HG03378 (cell line): ENCODE results near the gene PTBP1.

ENCODE experiments used
- ATAC-seq: cut with Tn5 transposase; IDR thresholded peaks from one replicate; pipeline ENCODE4 v1.9.1; 2021; ENCODE audit warnings: mild to moderate bottlenecking, moderate library complexity; ENCODE audit not compliant: unreplicated experiment

The PTBP1 gene

DNA sequence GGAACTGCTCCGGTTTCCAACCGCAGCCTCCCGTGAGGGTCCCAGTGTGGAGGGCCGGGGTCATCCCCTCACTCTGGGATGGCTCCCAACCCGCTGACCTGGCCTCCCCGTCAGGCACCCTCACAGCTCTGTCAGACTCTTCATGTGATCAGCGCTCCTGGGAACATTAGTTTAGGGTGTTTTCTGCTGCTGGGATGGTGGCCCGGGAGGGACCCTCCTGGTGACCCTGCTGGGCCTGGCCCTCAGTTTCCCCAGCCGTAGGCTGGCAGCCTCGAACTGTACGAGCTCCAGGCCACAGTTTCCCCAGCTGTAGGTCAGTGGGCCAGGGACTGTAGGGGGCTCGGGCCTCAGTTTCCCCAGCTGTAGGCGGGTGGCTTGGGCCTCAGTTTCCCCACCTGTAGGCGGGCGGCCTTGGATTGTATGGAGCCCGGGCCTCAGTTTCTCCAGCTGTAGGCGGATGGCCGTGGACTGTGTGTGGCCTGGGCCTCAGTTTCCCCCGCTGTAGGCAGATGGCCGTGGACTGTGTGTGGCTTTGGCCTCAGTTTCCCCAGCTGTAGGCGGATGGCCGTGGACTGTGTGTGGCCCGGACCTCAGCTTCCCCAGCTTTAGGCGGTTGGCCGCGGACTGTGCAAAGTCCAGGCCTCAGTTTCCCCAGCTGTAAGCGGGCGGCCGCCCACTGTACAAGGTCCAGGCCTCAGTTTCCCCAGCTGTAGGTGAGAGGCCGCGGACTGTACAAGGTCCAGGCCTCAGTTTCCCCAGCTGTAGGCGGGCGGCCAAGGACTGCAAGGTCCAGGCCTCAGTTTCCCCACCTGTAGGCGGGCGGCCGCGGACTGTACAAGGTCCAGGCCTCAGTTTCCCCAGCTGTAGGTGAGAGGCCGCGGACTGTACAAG, 1.3 kb upstream of the PTBP1 start:
- ATAC-seq: no peak

DNA sequence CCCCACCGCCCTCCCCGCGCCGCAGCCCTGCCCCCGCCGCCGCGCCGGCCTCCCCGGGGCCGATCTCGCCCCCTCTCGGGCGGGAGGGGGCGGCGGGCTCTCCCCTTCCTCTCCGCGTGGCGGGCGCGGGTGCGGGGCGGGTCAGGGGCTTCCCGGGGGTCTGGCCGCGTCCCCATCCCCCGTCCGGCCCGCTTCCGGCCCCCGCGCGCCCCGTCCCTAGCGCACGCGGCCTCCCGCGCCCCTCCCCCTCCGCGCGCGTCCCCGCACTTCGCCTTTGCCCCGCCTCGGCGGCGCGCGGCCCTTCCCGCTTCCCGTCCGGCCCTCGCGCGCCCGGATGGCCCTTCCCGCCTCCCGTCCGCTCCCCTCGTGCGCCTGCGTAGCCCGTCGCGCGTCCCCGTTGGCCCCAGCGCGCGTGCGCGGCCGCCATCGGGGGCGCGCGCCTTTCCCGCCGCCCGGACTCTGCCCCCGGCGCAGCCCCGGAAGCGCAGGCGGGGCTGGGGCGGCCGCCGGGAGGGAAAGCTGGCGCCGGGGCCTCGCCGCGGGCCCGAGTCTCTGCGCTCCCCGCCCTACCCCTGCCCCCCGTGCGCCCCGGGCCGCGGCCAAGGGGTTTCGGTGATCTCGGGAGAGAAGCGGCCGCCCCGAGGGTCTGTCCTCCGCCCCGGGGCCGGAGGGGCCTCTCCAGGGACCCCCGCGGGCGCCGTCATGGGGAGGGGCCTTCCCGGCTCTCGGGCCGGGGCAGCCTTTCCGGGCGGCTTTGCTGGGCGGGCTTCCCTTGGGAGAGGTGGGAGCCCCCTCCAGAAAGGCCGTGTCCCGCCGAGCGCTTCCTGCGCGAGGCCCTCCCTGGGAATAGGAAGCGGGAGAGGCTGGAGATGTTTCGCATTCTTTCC, 519 bp downstream of the PTBP1 start:
- ATAC-seq: no peak

DNA sequence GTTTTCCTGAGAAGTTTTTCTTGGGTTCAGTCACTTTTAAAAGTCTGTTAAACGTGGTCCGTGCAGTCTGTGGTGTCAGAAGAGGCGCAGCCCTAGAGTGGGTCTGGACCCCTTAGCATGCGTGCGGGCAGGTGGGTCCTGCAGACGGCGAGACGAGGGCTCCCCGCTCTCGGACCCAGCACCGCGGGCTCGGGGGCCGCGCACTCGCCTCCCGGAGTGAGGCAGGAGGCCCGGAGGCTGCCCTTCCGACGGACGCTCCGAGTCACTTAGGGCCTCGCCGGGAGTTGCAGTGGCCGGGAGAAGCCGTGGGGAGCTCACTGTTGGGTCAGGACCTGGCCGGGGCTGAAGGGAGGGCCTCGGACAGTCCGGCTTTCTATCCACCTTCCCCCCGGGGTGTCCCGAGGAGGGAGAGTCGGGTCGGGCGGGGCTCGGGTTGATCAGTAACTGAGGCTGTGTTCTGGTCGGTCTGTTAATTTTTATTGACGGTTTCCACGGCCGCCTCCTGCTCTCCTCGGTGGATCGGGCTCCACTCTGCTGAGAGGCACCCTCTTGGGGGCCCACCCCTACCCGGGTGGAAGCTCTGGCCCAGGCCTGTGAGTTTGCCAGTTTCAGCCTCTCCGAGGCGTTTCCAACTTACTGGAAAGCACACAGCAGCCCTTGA, 1.3 kb downstream of the PTBP1 start:
- ATAC-seq: no peak

DNA sequence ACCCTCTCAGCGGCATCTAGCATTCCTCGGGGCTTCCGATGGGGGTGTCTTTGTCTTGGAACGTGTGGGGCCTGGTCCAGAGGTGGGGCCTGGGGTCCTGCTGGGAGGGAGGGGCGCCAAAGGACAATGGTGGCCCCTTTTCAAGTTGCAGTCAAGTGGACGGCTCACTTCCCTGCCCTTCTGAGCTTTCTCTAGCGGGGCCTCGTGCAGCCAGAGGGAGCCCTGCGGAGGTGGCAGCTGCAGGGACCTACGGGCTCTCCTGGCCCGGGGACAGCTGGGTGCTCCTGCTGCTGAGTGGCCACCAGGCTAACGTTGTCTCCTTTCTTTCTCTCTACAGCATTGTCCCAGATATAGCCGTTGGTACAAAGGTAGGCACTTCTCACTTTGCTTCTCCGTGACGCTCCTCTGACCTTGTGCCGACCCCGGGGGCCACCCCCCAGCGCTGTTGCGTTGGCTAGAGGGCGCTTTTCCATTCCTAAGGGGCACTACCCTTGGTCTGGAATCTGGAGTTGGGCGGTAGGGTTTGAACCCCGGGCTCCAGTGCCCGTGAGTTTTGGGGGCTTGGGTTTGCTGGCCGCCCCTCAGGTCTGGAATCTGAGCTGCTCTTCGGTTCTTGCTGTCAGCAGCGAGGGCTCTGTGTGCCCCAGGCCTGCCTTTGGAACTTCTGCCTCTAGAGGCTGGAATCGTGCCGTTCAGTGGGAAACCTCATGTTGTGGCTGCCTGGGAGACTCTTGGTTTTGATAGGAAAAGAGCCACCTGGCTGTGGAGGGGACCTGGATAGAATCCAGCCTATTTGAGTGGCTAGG, 2.0 kb downstream of the PTBP1 start:
- ATAC-seq: no peak

DNA sequence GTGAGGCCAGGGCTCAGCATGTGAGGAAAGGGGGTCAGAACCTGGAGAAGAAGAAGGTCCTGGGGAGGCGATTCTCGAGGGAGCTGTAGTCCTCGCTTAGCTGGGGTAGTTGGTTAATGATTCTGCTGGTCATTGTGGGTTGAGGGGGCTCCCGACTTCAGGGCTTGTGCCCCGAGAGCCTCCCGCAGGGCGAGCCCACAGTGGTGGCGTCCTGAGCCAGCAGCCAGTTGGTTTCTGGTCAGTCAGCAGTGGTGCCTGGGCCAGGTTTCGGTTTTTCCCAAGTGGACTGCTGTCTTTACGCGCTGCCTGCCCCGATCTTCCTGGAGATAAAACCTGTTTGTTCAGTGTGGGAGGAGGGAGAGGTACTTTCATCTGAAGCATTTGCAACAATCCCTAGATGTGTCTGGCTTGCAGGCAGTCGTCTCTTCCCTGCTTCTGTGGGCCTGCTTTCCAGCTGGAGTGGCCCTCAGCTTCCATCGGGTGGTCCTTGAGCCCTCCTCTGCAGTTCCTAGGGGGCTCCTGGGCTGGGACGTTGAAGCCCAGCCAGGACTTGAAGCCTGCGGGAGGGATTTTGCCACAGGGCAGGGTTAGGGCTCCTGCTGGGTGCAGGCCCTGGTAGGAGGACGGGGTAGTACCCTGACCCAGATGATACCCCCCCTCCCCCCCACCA, 3.2 kb downstream of the PTBP1 start:
- ATAC-seq: no peak

DNA sequence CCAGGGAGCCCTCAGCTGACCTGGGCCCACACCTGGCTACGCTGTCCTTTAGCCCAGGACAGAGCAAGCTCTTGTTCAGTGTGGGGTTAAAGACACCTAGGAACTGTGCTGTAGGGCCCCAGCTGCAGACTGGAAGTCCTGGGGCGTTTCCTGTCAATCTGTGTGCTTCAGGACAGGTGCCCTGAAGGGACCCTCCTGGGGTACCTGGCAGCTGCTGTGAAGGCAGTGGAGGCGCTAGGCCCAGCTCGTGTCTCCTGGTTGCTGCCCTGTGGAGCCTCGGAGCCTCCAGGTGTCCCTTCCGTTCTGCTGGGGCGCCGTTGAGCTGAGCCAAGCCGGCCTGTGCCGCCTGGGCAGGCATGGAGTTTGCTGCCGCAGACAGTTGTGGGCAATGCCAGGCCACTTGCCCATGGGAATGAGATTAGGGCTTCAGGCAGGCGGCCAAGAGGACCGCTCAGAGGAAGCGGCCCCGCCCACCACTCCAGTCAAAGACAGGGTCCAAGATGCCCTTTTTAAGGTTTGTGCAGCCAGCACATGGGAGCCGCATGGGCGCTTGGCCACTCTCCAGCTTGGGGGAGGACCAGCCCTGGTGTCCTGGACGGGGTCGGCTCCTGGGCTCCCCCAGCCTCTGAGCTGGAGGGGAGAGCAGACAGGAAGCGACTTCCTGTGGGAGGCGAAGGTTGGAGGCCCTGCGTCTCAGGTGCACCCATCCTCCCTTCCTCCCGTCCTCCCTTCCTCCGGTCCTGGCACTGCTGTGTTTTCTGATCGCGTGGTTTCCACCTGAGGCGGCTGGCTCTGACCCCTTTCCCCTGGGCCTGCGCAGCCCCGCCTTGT, 4.0 kb downstream of the PTBP1 start:
- no peak for ATAC-seq

DNA sequence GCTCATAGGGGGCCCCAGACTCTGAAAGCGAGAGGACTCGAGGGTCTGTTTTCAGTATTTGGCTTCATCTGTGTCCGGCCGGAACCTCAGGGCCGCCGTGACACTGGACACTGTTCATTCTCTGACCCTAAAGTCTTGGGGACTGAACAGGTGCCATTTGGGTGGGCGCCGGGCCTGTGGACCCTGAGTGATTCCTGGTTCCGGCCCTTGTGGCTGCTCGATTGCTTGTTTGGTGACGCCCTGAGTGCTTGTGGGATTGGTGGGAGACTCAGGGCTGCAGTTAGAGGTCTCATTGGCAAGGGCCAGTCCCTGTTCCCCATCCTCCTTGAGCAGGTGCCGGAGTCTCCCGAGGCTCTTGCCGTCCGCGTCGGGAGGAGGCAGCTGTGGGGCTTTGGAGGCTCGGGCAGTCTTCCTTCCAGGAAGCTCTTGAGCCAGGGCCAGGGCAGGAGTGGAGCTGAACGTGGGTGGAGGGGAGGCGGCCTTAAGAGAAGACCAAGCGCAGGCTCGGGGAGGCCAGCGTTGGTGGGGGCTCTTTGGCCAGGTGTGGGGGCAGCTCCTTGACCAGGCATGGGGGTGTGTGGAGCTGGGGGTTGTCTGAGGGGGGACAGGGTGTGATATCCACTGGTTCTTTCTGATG, 4.7 kb downstream of the PTBP1 start:
- ATAC-seq: no peak

DNA sequence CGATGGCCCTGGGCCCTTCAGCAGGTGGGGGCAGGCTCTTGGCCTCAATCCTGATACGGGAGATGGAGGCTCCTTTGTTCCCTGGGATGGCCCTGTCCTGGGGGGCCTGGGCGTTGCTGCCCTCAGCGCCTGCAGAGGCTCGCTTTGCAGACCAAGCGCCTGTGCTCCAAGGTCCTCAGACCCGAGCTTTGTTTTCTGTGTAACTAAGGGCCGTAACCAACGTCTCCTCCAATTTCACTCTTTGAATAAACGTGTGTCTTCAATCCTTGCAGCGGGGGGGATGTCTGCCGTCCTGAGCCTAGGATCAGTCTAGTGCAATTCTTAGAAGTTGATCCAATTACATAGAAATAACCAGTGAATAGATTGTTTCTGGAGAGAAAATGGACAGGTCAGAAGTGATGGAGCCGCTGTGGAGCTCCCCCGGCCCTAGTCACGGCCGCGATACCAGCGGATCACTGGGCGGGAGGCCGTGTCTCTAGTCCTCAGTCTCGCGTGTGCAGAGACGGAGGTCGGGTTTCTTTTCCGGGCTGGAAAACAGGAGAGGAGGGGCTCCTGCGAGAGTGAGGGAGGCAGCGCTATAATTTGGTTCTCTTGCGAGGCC, 5.3 kb downstream of the PTBP1 start:
- ATAC-seq: no peak

DNA sequence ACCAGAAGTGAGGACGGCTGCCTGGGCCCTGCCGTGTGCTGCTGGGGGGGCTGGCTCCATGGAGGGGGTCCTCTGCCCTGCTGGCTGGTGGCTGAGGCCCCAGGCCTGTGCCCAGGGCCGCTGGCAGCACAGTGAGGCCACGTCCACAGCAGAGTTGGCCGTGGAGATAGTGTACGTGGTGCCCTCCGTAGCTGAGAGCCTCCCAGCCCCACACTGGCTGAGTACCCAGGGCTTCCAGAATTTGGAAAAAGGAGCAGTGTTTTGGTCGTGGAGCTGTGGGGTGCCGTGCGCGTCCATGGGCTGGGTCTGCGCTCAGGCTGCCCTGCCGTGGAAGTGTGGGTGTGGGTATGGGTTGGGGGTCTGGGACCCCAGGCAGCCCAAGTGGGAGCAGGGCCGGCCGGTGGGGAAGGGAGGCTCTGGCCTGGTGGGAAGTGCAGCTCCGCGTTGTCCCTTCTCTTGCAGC, 5.9 kb downstream of the PTBP1 start:
- no peak for ATAC-seq

DNA sequence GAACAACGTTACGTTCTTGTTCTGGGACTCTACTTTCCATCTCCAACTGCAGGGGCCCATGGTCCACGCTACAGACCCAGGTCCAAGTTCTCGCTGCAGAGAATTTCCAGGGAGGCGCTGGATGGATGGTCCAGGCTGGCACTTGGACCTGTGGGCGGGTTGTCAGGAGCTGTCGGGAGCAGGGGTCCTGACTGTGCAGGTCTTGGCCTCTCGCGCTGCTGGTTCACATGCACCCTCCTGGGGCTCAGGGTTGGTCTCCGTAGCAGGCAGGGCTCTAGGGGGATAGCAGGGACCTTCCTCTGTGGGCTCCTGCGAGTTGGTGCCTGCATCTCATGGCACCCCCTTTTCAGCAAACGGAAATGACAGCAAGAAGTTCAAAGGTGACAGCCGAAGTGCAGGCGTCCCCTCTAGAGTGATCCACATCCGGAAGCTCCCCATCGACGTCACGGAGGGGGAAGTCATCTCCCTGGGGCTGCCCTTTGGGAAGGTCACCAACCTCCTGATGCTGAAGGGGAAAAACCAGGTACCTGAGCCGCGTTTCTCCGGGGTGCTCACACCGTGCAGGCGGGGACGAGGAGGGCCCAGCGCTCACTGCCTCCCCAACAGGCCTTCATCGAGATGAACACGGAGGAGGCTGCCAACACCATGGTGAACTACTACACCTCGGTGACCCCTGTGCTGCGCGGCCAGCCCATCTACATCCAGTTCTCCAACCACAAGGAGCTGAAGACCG, 6.6 kb downstream of the PTBP1 start:
- ATAC-seq: no peak

DNA sequence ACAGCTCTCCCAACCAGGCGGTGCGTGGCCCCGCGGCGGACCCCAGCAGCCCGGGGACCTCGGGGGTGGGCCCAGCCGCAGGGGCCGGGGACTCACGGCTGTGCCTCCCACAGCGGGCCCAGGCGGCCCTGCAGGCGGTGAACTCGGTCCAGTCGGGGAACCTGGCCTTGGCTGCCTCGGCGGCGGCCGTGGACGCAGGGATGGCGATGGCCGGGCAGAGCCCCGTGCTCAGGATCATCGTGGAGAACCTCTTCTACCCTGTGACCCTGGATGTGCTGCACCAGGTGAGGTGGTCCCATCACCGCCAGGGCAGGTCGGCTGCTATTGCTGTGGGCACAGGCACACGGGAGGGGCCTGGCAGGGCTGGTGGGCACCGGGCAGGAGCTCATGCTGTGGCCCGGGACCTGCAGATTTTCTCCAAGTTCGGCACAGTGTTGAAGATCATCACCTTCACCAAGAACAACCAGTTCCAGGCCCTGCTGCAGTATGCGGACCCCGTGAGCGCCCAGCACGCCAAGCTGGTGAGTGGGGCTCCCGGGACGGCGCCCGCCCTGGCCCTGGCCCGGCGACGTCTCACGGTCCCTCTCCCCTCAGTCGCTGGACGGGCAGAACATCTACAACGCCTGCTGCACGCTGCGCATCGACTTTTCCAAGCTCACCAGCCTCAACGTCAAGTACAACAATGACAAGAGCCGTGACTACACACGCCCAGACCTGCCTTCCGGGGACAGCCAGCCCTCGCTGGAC, 7.3 kb downstream of the PTBP1 start:
- ATAC-seq: no peak

DNA sequence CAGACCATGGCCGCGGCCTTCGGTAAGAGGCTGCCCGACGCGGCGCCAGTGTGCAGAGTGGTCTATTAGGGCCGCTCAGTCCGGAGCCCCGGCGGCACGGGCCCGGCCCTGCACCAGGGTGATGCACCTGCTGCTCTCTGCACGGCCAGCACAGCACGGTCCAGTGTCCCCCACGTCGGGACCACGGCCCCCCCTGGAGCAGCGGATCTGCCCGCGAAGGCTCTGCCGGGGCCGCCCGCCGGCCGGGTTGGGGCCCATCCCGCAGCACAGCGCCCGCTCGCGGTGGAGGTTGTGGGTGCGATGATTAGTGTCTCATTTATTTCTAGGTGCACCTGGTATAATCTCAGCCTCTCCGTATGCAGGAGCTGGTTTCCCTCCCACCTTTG, 7.9 kb downstream of the PTBP1 start:
- no peak for ATAC-seq

DNA sequence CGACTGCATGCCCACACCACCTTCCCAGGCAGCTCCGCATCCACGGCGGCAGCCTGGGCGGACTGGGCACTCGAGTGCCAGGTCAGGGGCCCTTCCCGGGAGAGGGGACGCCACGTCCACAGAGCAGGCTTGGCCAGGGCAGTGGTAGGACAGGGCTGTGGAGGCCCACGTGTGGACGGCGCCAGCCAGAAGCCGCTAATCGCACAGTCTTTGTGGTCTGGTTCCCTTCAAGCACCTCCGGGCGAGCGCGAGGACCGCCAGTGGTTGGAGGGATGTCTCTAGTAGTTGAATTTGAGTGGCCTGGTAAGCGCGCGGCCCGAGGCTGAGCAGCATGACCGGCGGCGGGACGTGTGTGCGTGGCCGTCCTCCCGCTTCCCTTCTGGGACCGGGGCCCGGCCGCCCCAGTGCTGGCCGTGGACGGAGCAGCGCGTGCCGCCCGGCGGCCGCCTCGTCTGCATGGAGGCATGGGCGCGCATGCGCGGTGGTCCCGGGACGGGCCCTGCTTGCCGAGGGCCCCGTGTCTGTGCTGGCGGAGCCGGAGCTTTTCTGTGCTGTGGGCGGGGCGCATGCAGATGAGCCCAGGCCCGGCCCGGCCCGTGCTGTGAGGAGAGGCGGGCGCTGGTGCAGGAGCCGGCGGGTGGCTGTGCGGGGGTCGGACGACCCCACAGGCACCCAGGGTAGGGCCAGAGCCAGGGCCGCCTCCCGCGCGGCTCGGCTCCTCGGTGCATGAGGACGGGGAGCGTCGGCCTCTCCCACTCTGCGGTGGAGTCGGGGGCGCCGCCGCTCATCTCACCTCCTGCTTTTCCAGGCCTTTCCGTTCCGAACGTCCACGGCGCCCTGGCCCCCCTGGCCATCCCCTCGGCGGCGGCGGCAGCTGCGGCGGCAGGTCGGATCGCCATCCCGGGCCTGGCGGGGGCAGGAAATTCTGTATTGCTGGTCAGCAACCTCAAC, 8.6 kb downstream of the PTBP1 start:
- ATAC-seq: no peak

DNA sequence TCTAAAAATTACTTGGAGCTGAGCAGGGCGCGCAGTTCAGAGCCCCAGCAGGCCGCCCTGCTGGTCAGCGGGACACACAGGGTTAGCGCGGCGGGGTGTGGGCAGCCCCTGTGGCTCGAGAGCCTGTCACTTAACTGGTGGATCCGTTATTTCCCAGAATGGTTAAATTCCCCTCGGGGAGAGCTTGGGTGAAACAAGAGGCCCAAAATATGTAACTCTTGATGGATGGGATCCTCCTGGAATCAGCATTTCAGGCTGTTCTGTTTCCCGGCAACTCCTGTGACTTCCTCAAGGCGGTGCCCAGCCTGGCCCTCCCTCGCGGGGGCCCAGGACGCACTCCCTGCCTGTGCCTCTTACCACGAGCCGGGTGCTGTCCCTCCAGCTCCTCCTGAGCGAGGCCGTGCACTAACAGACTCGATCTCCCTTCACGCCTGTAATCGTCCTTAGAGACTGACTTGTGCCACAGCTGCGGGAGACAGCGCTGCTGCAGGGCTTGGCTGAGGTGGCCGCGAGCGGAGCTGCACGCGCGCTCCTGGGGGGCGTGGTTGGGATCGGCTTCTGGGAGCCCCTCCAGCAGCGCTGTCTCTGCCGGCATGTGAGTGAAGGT, 9.7 kb downstream of the PTBP1 start:
- no peak for ATAC-seq
